ENCODE data around the gene DDX23.

Gene DDX23

DNA sequence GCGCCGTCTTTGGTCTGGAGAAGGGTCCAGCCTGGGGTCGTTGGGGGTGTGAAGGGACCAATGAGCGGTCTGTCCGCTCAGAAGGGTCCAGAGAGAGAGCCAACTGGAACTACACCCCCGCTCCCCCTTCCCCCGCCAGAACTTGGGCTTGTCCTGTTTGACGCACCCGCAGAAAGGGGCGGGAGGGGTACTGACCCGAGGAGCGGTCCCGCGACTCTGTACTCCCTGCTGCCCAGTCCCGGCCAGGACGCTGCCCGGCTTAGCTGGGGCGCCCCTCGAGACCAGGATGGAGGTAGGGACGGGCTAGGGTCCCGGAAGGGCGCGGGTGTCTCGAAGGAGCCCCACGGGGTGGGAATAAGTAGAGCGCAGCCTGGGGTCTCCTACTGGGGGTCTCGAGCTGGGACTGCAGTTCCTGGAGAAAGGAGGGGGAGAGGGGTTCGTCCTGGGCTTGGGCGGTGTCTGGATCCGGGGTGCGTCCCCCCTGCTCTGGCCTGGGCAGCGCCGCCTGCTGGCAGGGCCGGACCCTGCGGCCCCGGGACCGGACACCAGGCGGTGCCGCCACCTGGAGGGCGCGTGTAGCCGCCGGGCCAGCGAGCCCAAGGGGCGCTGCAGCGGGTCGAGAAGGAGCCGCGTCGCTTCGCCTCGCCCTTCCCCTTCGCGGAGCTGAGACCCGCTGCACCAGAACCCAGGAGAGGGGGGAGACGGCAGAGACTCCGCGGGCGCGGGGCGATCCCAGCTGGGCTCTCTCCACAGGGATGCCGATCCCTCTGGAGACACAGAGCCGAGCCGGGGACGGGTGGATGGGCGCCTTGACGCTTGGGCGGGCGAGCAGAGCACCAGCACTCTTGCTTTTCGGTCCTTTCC, 37.5 kb downstream of the DDX23 start:
- Histone ChIP-seq H3K4me1 (ENCODE audit: control insufficient read depth, low read length) (peaks cover 33% of the 10 kb centered on the region), H3K4me3 (ENCODE audit: low read length) (peak overlapping the region; percentile 76), H3K9me3 (ENCODE audit: control insufficient read depth, insufficient read depth, low read length) (no peaks in the 10 kb centered on the region), H3K4me2 (ENCODE audit: low read length) (peak overlapping the region; percentile 86), H3K27me3 (ENCODE audit: control insufficient read depth, low read length) (peaks cover 20% of the 10 kb centered on the region), H3F3A (ENCODE audit: control insufficient read depth, insufficient read depth) (peaks cover 10% of the 10 kb centered on the region; the same call in 1 of the 2 replicates), H3K9me2 (replicated peaks; ENCODE audit: control insufficient read depth, low read length) (no peaks in the 10 kb centered on the region), H3K79me2 (ENCODE audit: control insufficient read depth, low read length) (no peaks in the 10 kb centered on the region), H3K27ac (ENCODE audit: low read depth, low read length) (peak overlapping the region; percentile 79), H4K20me1 (ENCODE audit: control insufficient read depth, insufficient read depth, low read depth, low read length) (no peaks in the 10 kb centered on the region), H3K36me3 (ENCODE audit: control insufficient read depth, low read length) (no peaks in the 10 kb centered on the region)
- TF ChIP-seq CTCF (IDR thresholded peaks at IDR 0.05; ENCODE audit: low read depth, low read length, poor library complexity, severe bottlenecking) (peak; percentile 98), EZH2phosphoT487 (IDR thresholded peaks at IDR 0.05; ENCODE audit: borderline replicate concordance, low read length) (no peak)

DNA sequence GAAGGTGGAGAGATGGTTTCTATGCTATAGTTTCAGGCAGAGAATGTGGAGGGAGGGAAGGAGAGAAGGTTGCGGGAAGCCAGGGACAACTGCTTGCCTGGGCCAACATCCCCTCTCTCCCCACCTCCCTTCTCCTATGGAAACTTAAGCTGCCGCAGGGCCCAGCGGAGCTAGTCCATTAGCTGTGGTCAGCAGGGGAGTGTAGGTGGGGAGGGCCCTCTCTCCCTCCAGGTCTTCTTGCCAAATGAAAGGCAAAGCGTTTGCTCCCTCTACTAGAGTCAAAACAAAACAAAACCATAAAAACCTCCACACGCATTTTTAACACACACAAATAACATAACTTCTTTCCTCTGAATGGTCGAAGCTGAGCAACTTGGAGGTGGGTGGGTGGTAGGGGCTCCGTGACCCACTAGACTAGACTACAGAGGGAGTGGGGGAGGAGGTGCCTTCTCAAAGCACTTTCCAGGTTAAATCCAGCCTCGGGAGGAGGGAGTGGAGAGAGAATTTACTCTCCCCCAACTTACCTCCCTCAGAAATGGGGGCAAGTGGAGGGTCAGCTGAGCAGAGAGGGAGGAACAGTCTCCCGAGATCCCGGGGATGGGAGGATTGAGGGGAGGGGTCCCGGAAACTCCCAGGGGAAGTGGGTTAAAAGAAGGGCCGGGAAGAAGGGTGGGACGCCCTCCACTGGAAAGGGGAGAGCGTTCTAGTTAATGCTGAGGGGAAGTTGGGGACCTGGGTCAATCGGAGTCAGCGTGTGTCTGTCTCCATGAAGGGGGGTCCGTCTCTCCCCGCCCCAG, 38.3 kb downstream of the DDX23 start:
- no peak overlapping the region for H3K27ac ChIP-seq (ENCODE audit: low read depth, low read length)
- H3K9me3 ChIP-seq (ENCODE audit: control insufficient read depth, insufficient read depth, low read length) = no peaks in the 10 kb centered on the region
- H3K4me3 ChIP-seq (ENCODE audit: low read length) = peak overlapping the region; percentile 76
- peak overlapping the region; percentile 86 for H3K4me2 ChIP-seq (ENCODE audit: low read length)
- peaks cover 29% of the 10 kb centered on the region for H3K4me1 ChIP-seq (ENCODE audit: control insufficient read depth, low read length)
- no peaks in the 10 kb centered on the region for H3K9me2 ChIP-seq (replicated peaks; ENCODE audit: control insufficient read depth, low read length)
- H3K27me3 ChIP-seq (ENCODE audit: control insufficient read depth, low read length) = peaks cover 20% of the 10 kb centered on the region
- no peak for TF ChIP-seq EZH2phosphoT487 (IDR thresholded peaks at IDR 0.05; ENCODE audit: borderline replicate concordance, low read length)
- TF ChIP-seq CTCF (IDR thresholded peaks at IDR 0.05; ENCODE audit: low read depth, low read length, poor library complexity, severe bottlenecking) = no peak
- H3K79me2 ChIP-seq (ENCODE audit: control insufficient read depth, low read length) = no peaks in the 10 kb centered on the region
- H4K20me1 ChIP-seq (ENCODE audit: control insufficient read depth, insufficient read depth, low read depth, low read length) = no peaks in the 10 kb centered on the region
- no peaks in the 10 kb centered on the region for H3K36me3 ChIP-seq (ENCODE audit: control insufficient read depth, low read length)
- peaks cover 10% of the 10 kb centered on the region; the same call in 1 of the 2 replicates for H3F3A ChIP-seq (ENCODE audit: control insufficient read depth, insufficient read depth)

DNA sequence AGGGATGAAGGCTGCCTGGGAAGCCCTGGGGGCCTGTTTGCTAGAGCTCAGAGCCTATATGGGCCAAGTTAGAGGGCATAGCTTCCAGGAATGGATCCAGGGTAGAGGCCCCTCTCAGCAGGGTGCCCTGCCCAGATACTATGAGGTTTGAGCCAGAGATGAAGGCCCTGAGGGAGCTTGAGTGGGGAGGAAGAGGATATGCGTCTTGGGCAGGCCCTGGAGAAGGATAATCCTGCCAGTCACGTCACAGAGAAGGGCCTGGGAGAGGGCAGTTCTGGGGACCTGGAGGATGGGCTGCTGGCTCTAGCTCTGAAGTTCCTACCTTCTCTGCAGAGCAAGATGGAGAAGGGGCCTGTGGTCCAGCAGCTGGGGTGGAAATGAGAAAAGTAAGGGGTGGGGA, 39.6 kb downstream of the DDX23 start:
- no peaks in the 10 kb centered on the region for H3K36me3 ChIP-seq (ENCODE audit: control insufficient read depth, low read length)
- no peak overlapping the region for H3K27ac ChIP-seq (ENCODE audit: low read depth, low read length)
- no peaks in the 10 kb centered on the region for H3K9me3 ChIP-seq (ENCODE audit: control insufficient read depth, insufficient read depth, low read length)
- no peaks in the 10 kb centered on the region for H3K9me2 ChIP-seq (replicated peaks; ENCODE audit: control insufficient read depth, low read length)
- H3K4me3 ChIP-seq (ENCODE audit: low read length) = no peak overlapping the region
- H3K27me3 ChIP-seq (ENCODE audit: control insufficient read depth, low read length) = peaks cover 13% of the 10 kb centered on the region
- H3K4me1 ChIP-seq (ENCODE audit: control insufficient read depth, low read length) = peaks cover 22% of the 10 kb centered on the region
- peaks cover 8% of the 10 kb centered on the region; the same call in 1 of the 2 replicates for H3F3A ChIP-seq (ENCODE audit: control insufficient read depth, insufficient read depth)
- no peaks in the 10 kb centered on the region for H4K20me1 ChIP-seq (ENCODE audit: control insufficient read depth, insufficient read depth, low read depth, low read length)
- TF ChIP-seq EZH2phosphoT487 (IDR thresholded peaks at IDR 0.05; ENCODE audit: borderline replicate concordance, low read length) = no peak
- no peak for TF ChIP-seq CTCF (IDR thresholded peaks at IDR 0.05; ENCODE audit: low read depth, low read length, poor library complexity, severe bottlenecking)
- no peaks in the 10 kb centered on the region for H3K79me2 ChIP-seq (ENCODE audit: control insufficient read depth, low read length)
- H3K4me2 ChIP-seq (ENCODE audit: low read length) = no peak overlapping the region

Data from DOHH2 (cell line).